HG03460 (cell line): ENCODE measurements around the gene SGSM2.

Experiments used
- ATAC-seq: cut with Tn5 transposase; IDR thresholded peaks from one replicate; pipeline ENCODE4 v1.9.1; 2021; ENCODE audit not compliant: unreplicated experiment

Gene SGSM2

DNA sequence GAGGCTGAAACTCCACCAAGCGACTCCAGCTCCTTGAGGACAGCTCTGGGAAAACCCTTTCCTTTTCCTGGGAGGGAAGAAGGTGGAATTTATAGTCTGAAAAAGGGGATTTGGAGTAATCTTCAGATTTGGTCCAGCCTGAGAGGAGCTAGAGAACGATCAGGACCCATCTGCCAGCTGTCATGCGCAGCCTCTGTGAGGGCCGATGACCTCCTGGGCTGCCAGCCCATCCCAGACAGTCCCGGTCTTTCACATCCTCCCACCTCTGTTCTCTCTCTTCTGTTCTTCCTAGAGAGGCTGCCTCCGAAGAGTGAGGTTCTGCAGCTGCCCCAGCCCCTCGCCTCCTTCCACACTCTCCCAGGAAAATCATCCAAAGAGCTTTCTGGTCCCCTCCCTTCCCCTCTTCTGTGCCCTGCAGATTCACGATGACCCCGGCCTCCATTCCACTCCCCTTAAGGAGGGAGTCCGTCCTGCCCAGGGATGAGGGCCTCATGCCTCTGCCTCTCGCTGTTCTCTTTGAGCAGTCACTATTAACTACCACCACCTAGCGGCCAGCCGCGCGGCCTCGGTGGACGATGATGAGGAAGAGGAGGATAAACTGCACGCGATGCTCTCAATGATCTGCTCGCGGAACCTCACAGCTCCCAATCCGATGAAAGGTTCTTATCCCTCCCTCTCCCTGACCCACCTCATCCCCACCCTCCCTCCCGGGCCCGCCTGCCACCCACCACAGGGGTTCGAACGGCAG, 29.6 kb downstream of the SGSM2 start:
- ATAC-seq: no peak

DNA sequence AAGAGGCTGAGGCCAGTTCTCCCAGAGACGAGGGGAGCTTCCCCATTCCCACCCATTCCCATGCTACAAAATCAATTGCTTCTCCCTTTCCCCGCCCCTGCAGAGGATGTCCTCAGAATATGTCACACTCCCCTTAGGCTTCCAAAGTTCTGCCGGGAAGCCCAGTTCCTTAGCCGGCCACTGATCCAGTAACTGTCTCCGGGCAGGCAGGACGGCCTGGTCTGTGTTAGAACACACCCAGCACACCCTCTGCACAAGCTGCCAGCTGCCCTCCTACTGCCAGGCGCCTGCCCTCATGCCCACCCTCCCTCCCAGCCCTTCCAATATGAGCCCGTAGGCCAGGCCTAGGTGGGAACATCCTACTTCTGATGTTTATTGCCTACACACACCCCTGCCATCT, 31.1 kb downstream of the SGSM2 start:
- no peak for ATAC-seq

- no peak for ATAC-seq
Measured at GRCh38 chr17:2369039-2369438, 31.7 kb downstream of the SGSM2 start.

DNA sequence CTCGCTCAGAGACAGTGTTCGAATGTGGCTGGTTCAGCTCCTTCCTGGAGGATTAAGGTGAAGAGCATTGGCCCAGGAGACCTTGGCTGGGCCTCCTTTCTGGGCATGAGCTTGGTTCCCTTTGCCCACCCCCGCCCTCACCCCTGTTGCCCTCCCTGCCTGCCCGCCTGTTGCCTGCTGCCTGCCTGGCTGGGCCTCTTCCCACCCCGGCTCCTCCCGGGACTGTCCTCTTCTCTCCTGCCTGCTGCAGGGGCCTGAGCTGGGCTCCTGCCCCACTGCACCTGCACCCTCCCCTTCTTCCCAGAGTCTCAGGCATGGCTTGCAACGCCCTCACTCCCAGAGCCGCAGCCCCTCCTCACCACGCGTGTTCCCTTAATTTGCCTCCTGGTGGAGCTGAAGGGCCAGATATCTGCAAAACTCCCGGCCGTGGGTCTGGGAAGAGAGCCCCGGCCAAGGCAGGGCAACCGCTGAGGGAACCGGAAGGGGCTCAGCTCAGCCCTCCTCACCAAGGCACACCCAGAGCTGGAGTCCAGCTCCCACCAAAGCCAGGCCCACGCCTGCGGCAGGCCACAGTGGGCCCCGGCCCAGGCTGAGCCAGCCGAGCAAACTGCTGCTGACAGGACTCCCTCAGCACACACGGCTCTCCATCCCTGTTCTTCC, 32.4 kb downstream of the SGSM2 start:
- no peak for ATAC-seq

- ATAC-seq: no peak
Measured at GRCh38 chr17:2370211-2370589, 32.9 kb downstream of the SGSM2 start.

DNA sequence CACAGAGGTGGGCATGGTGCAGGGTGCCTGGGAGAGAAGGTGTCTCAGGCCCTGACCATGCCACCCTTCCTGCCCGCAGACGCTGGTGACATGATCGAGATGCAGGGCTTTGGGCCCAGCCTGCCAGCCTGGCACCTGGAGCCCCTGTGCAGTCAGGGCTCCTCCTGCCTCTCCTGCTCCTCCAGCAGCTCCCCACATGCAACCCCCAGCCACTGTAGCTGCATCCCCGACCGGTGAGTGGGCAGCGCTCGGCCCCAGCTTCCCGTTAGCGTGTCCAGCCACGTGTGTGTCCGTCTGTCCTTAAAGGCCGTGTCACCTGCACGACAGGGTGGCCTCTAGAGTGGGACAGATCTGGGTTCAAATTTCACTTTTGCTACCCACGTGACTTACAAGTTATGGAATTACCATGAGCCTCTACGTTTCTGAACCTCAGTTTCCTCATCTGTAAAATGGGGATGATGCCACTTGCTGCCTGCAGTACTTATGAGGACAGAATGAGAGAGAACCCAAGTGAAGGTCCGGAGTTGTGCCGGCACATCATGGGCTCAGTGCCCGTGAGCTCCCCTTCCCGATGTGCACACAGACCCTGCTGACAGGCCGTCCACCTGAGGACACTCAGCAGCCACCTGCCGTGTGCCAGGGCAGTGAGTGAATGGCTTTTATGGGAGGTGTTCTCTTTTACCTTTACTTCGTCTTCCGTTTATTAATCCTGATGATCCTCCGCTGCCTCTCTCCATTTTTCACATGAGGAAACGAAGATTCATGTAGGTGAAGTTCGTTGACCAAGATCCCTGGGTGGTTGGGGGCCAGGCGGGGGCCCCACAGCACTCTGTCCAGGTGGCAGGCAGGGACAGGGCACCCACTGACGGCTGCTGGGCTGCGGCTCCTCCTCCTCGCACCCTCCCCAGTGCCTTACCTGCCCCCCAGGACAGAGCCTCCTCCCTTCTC, 34.2 kb downstream of the SGSM2 start:
- no peak for ATAC-seq

GRCh38 chr17:2372180-2372579, 34.9 kb downstream of the SGSM2 start:
- ATAC-seq: no peak

GRCh38 chr17:2372681-2373080, 35.4 kb downstream of the SGSM2 start:
- ATAC-seq: no peak

- ATAC-seq: no peak
Measured at GRCh38 chr17:2373179-2373578, 35.9 kb downstream of the SGSM2 start.

DNA sequence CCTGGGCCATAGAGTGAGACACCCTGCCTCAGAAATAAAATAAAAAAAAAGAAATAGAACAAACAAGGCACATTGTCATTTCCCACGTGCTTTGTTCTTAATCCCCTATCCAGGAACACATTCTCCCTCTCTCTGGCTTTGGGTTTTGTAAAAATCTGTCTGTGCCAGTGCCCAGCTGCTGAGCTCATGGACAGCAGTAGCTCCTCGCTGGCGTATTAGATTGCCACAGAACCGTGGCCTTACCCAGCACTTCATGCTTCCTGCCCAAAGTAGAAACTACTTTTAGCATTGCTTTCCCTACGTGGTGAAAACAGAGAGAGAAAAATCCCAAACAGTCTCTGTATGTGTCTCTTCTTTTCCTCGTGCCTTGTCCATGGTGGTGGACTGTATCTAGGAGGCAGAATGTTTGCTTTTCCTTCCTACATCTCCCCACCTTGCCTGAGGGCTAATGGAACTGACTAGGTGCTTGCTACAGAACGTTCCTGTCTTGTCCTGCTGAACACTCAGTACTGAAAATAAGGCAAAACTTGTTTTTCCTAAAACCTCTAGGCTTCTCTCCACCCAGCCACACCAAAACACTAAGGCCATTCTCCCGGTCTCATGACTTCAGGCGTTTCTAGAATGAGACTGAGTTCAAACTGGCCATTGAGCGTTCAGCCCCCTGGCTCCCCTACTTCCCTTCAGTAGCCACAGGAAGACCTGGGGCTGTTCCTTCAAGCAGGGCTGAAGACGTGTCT, 37.4 kb downstream of the SGSM2 start:
- ATAC-seq: no peak

DNA sequence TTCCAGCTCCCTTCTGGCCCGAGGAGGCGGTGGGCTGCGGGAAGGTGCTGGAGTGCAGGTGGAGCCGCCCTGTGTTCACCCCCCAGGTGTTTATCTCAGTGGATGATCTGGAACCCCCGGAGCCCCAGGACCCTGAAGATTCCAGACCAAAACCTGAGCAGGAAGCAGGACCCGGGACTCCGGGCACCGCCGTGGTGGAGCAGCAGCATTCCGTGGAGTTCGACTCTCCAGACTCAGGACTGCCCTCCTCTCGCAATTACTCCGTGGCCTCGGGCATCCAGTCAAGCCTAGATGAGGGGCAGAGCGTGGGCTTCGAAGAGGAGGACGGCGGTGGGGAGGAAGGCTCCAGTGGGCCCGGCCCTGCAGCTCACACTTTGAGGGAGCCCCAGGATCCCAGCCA, 38.1 kb downstream of the SGSM2 start:
- no peak for ATAC-seq

GRCh38 chr17:2376107-2376506, 38.8 kb downstream of the SGSM2 start:
- no peak for ATAC-seq

- no peak for ATAC-seq
Measured at GRCh38 chr17:2377659-2378058, 40.4 kb downstream of the SGSM2 start.

DNA sequence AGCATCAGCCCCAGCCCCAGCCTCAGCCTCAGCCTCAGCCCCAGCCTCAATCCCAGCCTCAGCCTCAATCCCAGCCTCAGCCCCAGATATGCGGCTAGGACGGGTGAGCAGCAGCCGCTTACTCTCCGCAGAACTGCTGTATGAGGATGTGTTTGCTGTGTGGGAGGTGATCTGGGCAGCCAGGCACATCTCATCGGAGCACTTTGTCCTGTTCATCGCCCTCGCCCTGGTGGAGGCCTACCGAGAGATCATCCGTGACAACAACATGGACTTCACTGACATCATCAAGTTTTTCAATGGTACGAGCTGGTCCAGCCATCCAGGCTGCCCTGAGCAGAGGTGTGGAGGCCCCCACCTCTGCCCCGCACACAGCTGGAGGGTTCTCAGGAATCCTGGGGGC, 41.6 kb downstream of the SGSM2 start:
- no peak for ATAC-seq

GRCh38 chr17:2379489-2380225, 42.4 kb downstream of the SGSM2 start:
- no peak for ATAC-seq

- ATAC-seq: no peak
Measured at GRCh38 chr17:2380226-2380922, 43.1 kb downstream of the SGSM2 start.

DNA sequence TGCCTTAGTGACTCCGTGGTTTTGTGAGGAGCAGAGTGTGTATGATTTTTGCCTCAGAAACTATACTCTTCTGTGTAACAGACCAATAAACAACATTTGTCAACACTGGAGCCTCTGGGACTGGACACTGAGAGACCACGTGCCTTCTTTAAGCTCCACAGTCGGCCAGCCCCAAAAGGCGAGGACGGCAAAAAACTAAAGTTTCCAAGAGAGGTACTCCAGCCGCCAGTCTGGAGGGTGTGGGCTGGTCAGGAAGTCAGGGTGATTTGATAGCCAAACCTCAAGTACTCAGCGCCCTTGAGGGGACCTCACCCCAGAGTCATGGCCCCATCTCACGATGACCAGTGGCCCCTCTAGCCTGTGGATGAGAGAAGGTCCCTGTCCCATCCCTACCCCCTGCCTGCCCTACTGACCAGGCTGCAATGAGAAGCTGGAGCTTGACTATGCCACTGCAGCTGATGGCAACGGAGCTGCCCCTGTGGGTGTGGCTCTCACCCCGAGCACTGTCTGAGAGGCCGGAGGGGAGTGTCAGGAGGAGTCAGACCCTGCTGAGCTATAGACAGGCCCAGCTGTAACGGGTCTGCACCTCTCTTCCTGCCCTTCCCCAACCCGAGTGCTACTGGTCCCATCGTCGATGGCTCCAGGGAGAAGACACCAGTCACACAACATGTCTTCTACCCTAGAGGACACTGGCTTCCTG, 43.8 kb downstream of the SGSM2 start:
- ATAC-seq: no peak

- ATAC-seq: no peak
Measured at GRCh38 chr17:2383628-2384167, 46.4 kb downstream of the SGSM2 start.
